Colonic mucosa (tissue), 4 donors: ENCODE measurements around the gene SNX3. TPM values are rescaled to one million over a fixed set of nuclear protein-coding genes. Genes with fewer than 3 reads are reported as not detected.

Experiments used
- DNase-seq: peaks from one replicate; pipeline ENCODE4 v3.0.0-alpha.2; 2020
- H3K27ac ChIP-seq: fragments of 200-600 bp; one replicate; pipeline ENCODE4 v1.8.0; 2021
- H3K27me3 ChIP-seq: fragments of 200-600 bp; one replicate; pipeline ENCODE4 v1.8.0; 2021
- H3K36me3 ChIP-seq: fragments of 200-600 bp; one replicate; pipeline ENCODE4 v1.8.0; 2021
- H3K4me1 ChIP-seq: fragments of 200-600 bp; one replicate; pipeline ENCODE4 v1.8.0; 2021; ENCODE audit warnings: mild to moderate bottlenecking
- H3K4me3 ChIP-seq: fragments of 200-600 bp; one replicate; pipeline ENCODE4 v1.8.0; 2021
- H3K9ac ChIP-seq, 2 donors: one replicate each; pipeline ENCODE4 v1.7.0; 2013; ENCODE audit warnings: control low read depth in 2 of 2, low read depth in 2 of 2, low read length in 2 of 2
- H3K9me3 ChIP-seq: fragments of 200-600 bp; one replicate; pipeline ENCODE4 v1.8.0; 2021
- intact Hi-C: fragments of 100-400 bp; cut with DNase I; formaldehyde crosslinking; loops from one replicate; pipeline ENCODE4 v1.14.1; 2022
- total RNA-seq, 2 donors: library from RNA; stranded (reverse); fragmentation: NEBNext Ultra II Directional in 1 of 2; extraction: Animal tissue kit (Norgen Biotek cat#: 25700) in 1 of 2; gene quantifications; one replicate each; pipeline ENCODE4 v1.2.1, GENCODE V29; 2021
- TF ChIP-seq, protein P1 (sequence below): fragments of 200-600 bp; IDR thresholded peaks from one replicate; pipeline ENCODE4 v1.8.0; 2022; ENCODE audit warnings: antibody characterized with exemption, mild to moderate bottlenecking
- donor health status: healthy.
- donor health status: DM: no; HTN: no; CAD: no.
- donor health status: DM: no; HTN: no; CAD: no.

SNX3 gene
- total RNA-seq, 2 donors from 2014 or later: 118 to 143 TPM

DNA sequence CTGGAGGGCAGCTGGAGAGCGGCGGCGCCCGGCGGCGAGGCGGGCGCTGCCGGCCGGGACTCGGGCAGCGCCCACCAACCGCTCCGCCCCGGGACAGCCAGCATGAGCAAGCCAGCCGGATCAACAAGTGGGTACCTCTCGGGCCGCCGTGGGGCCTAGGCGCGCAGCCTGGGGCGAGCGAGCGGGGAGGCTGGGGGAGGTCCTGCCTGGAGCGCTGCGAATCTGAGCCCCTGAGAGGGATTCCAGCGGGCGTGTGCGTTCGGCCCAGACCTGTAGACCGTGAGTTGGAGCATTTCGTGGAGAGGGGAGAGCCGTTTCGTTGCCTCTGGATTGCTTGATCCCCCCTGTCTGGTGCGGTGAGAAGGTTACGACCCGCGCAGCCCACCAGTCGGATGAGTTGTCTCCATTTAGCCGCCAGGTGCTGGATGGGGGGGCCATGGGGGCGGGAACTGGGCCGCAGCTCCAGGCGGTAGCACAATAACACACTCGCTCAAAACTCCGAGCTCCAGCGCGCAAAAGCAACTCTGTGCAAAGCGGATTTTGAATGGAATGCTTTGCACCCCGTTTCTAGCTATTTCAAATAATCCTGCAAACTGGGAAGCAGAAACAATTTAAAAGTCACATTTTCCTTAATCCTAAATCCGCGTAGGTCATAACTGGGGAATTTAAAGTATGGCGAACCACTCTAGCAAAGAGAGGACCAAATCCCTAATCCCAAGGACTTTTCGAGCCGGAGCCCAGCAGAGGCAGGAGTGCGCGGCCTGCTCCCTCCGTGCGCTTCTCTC lies 94.0 kb downstream of the SNX3 start:
- Histone ChIP-seq H3K27me3 (peaks cover 100% of the 10 kb centered on the region), H3K9me3 (no peaks in the 10 kb centered on the region), H3K9ac (no peak overlapping the region), H3K27ac (no peak overlapping the region), H3K4me1 (peaks cover 19% of the 10 kb centered on the region), H3K4me3 (no peak overlapping the region), H3K36me3 (no peaks in the 10 kb centered on the region)
- intact Hi-C loops: loop anchor here (5.0 kb wide), 1 partner anchor 55 kb away; no protein-coding TSS in a partner anchor
- DNase-seq: no peak
- TF ChIP-seq, protein P1, sequence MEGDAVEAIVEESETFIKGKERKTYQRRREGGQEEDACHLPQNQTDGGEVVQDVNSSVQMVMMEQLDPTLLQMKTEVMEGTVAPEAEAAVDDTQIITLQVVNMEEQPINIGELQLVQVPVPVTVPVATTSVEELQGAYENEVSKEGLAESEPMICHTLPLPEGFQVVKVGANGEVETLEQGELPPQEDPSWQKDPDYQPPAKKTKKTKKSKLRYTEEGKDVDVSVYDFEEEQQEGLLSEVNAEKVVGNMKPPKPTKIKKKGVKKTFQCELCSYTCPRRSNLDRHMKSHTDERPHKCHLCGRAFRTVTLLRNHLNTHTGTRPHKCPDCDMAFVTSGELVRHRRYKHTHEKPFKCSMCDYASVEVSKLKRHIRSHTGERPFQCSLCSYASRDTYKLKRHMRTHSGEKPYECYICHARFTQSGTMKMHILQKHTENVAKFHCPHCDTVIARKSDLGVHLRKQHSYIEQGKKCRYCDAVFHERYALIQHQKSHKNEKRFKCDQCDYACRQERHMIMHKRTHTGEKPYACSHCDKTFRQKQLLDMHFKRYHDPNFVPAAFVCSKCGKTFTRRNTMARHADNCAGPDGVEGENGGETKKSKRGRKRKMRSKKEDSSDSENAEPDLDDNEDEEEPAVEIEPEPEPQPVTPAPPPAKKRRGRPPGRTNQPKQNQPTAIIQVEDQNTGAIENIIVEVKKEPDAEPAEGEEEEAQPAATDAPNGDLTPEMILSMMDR: no peak

DNA sequence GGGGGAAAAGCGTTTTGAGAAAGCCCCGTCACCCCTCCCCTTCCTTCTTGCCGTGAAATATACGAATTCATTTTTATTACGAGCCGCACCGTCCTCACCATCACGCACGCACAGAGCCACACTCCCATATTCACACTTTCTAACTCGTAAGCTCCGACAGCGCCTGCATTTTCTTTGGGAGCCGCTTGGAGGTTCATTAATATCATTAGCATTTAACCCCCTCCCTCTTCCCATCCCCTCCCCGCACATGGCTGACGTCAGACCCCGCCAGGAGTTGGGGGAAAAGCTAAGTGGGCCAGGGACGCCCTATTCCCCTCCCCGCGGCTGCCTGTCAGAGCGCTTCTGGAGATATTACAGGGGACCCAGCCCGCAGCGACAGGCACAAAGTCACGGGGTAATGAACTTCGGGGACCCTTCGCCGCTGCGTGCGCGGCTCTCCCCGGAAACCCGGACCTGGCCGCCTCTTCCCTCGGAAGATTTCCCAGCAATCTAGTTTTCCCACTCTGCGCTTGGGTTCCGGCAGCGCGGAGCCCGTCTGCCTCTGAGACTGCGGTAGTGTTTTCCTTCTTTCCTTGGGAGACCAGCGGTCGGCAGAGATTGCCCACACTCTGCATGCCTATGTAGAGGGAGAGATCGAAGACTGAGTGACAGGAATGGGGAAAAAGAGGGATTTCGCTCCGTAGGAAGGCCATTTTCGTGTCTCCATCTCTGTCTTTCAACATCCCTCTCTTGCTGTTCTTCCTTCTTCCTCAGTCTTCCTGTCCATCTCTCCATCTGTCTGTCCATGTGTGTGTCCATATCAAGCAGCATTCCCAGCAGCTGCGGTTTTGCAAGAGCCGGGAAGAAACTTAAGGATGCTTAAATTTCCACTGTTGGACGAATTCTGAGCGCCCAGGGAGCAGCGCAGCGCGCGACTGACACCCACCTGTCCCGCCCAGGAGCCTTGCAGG lies 94.9 kb downstream of the SNX3 start, which contains the start of gene NR2E1:
Gene NR2E1 (plus strand): TSS at position 309 of the 950 bp plus-strand sequence. CDS start 744 bp downstream, outside the sequence.
- Histone ChIP-seq H3K4me3 (no peak within 1 kb of the TSS), H3K9ac (no peak within 1 kb of the TSS), H3K36me3 (no peaks in the 10 kb centered on the region), H3K27ac (no peak within 1 kb of the TSS), H3K27me3 (peaks cover 99% of the 10 kb centered on the region), H3K4me1 (peaks cover 19% of the 10 kb centered on the region), H3K9me3 (no peaks in the 10 kb centered on the region)
- TF ChIP-seq, protein P1: no peak
- DNase-seq: no peak
- intact Hi-C loops: loop anchor here (5.0 kb wide), 1 partner anchor 54 kb away; no protein-coding TSS in a partner anchor

DNA sequence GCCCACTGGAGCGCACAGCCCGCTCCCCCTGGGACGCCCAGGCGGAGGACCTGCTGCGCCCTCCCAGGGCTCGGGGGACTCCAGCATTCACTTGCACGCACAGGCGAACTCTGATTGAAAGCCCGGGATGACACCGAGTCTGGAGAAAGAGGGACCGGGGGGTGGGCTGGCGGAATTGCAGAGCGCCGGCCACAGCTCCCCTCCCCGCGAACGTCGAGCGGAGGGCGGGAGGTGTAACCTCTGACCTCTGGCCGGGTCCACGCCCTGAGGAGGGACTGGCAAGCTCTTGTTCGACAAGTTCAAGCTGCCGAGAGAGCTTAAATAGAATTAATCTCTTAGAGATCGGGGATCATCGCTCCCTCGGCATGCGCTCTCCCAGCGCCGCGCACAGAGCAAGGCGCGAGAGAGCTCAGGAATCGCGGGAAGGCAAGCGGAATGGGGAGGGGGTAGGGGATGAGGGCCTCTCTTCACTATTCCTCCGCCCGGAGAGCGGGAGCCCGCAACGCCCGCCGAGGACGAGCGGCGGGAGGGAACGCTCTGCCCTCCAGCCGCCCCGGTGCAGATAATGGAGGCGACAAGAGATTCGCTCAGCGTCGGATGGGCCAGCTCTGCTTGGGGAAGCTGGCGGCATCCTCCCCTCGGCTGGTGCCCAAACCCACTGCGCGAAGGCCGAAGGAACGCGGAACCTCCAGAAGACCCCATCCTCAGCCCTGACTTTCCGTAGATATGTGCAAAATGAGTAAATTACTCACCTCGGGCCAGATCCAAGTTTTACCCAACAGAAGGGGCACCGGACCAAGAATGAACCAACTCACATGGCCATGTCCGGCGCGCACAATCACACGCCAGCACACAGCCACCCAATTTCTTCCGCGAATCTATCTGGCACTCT lies 95.8 kb downstream of the SNX3 start:
- no peak overlapping the region for H3K9ac ChIP-seq
- H3K36me3 ChIP-seq: no peaks in the 10 kb centered on the region
- H3K9me3 ChIP-seq: no peaks in the 10 kb centered on the region
- peaks cover 19% of the 10 kb centered on the region for H3K4me1 ChIP-seq
- intact Hi-C loops: loop anchor here (5.0 kb wide), 1 partner anchor 53 kb away; no protein-coding TSS in a partner anchor
- no peak overlapping the region for H3K4me3 ChIP-seq
- DNase-seq: no peak
- peaks cover 97% of the 10 kb centered on the region for H3K27me3 ChIP-seq
- TF ChIP-seq, protein P1: no peak
- no peak overlapping the region for H3K27ac ChIP-seq

DNA sequence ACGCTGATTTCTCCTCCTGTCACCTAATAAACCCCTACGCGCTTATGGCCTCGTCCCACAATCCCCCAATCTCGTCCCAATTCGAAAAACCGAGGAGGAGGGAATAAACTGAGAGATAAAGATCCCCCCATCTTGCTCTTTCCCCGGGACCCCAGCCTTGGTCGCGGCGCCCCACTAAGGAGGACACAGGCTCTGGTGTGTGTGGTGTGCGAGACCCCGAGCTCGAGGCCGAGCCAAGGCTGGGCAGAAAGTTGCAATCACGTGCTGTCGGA lies 96.4 kb downstream of the SNX3 start:
- TF ChIP-seq, protein P1: no peak
- no peaks in the 10 kb centered on the region for H3K9me3 ChIP-seq
- peaks cover 19% of the 10 kb centered on the region for H3K4me1 ChIP-seq

More for the DNA sequence above, 96.4 kb downstream of the SNX3 start:
- intact Hi-C loops: no loop called here
- DNase-seq: no peak
- H3K4me3 ChIP-seq: no peak overlapping the region
- H3K36me3 ChIP-seq: no peaks in the 10 kb centered on the region
- H3K27me3 ChIP-seq: peaks cover 97% of the 10 kb centered on the region
- no peak overlapping the region for H3K9ac ChIP-seq
- H3K27ac ChIP-seq: no peak overlapping the region
